ENCODE measurements around the gene GAPVD1.

Gene GAPVD1

DNA sequence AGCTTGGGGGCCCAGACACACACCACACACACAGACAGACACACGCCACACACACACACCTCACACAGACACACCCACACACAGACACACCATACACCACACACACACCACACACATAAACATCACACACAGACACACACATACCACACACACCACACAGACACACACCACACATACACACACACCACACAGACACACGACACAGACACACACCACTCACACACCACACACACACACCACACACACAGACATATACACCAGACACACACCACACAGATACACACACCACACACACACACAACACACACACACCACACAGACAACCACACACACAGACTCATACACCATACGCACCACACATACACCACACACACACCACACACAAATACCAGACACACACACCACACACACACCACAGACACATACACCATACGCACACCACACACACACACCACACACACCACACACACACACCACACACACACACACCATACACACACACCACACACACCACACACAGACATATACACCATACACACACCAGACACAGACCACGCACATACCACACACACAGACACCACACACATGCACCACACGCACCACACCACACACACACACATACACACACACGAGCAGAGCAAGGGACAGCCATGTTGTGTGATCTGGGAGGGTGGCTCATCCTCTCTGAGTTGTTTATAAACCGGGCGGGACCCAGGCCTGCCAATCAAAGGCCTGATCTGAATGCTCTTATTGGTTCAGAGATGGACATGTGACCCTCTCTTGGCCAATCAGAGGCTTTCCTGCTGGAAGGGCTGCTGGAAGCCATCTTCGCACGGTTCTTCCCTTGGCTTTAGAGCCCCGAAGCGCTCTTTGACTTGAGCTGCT is 148.3 kb downstream of the GAPVD1 start:
- DNase-seq: peak; percentile 73

DNA sequence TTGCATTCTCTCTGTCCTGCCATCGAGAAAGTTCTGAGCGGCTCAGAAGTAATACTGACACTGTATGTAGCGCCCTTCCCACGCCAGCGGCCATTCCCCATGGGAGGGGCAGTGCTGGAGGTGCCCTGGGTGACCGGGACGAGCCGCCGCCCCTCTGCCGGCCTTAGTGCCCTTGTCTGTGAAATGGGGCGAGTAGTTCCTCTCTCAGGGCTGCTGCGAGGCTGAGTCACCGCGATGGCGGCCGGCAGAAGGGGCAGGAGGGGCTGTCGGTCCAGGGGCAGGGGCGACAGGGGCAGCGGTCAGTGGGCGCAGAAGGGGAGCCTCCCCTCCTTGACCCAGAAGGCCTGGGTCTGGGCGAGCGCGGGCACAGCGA is 148.9 kb downstream of the GAPVD1 start:
- no peak for DNase-seq

DNA sequence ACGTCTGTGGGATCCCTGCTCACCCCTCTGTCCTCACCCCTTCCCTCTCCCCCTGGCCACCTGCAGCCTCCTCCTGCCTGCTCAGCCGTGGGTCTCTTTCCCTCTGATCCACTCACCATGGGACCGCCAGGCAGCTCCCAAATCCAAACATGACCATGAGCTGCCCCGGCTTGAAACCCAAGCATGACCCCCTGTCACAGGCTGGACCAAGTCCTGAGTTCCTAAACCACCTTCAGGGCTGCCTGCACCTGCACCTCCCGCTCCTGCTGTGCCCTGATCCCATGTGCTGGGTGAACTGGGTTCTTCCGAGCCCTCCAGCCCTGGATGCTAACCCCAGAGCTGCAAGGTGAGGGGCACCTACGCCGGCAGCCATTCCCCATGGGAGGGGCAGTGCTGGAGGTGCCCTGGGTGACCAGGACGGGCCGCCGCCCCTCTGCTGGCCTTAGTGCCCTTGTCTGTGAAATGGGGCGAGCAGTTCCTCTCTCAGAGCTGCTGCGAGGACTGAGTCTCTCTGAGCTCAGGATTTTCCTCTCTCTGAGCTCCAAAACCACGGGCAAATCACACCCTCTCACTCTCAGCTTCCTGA is 149.6 kb downstream of the GAPVD1 start:
- DNase-seq: no peak

DNA sequence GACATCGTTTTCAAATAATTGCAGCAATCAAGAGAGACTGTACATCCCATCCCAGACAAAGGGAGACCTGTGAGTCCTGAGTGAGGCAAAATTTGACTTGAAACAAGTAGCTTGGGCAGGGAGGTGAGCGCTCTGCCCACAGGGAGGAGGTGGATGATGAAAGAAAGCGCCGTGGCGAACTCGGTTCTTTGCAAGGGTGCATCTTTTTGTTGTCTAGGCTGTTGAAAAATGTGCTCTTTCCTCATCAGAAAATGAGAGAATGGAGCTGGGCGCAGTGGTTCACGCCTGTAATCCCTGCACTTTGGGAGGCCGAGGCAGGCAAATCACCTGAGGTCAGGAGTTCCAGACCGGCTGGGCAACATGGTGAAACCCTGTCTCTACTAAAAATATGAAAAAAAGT is 150.5 kb downstream of the GAPVD1 start:
- no peak for DNase-seq

DNA sequence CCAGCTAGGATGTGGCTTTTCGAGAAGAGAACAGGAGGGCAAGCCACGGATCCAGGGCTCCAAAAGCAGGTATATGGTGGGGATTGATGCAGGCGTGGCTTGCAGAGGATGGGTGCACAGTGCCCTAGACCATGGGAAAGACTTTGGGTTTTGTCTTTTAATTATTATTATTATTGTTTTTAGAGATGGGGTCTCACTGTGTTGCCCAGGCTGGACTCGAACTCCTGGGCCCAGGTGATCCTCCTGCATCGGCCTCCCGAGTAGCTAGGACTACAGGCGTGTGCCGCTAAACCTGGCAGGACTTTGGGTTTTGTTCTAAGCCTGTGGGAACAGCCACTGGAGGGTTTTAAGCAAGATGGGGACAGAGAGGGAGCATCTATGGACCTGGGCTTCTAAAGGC is 152.0 kb downstream of the GAPVD1 start:
- DNase-seq: no peak

DNA sequence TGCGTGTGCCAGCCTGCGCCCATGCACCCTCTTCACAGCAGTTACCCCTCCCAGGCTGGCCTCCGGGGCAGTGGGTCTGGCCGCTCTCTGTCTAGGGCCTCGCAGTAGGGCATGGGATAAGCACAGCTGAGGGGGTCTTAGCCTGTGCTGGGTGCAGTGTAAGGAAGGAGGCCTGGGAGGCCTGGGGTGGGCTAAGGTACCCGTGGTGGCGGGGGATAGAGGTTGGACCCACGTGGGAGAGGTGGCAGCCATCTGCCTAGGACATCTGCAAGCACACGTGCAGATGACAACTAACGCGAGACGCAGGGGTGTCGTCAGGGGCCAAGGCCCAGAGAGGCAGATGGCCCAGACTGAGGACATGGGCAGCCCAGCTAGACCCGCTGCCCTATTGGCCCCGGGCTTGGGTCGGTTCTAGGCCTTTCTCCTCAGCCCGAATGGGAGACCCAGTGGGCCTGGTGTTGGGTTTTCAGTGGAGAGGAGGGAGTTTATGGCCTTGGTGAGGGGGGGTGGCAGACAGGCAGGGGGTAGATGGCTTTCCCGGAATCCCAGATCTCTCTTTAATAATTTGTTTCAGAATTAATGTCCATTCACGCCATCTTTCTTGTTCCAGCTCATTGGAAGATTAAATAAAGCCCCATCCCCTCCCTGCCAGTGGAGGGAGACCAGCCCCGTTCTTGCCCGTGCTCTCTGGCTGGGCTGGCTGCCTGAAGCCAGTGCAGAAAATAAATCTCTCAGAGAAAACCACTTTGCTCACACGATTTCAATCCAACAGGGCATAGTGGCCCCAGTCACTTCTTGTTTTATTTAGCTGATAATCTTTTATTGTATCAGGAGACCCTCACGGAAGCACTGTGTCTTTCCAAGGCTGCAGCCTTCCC is 154.2 kb downstream of the GAPVD1 start:
- no peak for DNase-seq

DNA sequence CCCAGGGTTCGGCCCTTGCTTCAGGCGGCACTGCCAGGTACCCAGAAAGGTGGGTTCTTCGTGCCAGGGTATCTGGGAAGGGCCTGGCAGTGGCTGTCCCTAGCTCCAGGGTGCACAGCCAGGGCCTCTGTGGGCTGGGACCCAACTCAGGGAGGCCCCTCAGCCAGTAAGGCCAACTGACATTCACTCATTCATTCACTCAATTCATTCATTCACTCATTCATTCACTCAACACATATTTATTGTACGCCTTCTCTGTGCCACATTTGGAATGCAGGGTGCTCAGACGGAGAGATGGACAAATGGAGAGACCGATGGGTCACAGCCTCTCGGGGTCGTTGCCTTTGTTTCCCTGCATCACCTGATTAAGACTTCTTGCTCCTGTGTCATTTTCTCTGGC is 154.9 kb downstream of the GAPVD1 start:
- no peak for DNase-seq
